ENCODE results near the gene GMEB1.

The GMEB1 gene

GRCh38 chr1:28751315-28752060 is 82.9 kb downstream of the GMEB1 start:
- no peak for DNase-seq

GRCh38 chr1:28755701-28756100 is 87.1 kb downstream of the GMEB1 start:
- no peak for DNase-seq

DNA sequence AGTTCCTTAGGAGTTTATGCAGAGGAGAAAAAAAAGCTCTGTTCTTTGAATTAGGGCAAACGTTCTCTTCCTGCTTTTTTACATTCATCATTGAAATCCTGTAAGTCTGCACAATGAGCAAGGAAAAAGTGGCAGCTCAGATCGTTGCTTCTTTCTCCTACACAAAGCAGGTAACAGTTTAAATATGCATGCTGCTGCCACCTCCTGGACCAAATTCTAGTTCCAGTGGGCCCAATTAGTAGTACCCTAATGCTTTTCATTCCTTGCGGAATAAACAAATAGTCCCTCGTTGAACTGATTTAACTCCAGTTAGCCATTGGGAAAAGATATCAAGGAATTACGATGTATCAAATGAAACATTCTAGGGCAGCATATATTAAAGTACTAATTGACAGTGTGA is 88.3 kb downstream of the GMEB1 start:
- no peak for DNase-seq

DNA sequence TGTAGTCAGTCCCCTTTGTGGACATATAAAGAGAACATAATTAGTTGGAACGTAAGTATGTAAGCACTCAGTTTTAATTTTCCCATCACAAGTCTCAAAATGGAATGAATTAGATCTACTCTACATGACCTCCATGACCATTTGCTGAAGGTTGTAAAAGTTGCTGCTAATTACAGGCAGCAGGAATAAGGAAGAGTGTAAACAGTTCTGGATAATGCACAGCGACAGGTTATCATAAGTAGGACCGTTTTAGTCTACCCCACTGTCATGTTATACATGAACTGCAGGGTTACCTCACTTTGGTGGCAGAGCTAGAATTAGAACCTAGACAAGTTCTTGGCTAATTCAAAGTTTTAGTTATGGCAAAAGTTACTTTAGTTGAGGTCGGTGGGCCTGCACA is 89.8 kb downstream of the GMEB1 start:
- no peak for DNase-seq

DNA sequence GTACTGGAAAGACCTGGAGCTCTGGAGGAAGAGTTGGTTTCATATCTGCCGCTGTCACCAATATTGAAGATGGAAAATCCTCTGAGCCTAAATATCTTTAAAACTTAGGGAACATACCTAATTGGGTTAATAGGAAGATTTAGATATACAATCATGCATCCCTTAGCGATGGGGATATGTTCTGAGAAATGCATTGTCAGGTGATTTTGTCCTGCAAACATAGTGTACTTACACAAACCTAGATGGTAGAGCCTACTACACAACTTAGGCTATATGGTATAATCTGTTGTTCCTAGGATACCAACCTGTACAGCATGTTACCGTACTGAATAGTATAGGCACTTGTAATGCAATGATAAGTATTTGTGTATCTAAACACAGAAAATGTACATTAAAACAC is 90.7 kb downstream of the GMEB1 start:
- no peak for DNase-seq

DNA sequence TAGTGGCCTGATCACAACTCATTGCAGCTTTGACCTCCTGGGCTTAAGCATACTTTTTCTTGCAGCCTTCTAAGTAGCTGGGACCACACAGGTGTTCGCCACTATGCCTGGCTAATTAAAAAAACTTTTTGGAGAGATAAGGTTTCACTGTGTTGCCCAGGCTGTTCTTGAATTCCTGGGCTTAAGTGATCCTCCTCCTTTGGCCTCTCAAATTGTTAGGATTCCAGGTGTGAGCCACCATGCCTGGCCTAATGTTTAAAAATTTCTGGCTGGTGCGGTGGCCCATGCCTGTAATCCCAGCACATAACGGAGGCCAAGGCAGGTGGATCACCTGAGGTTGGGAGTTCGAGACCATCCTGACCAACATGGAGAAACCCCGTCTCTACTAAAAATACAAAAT is 92.6 kb downstream of the GMEB1 start:
- DNase-seq: no peak

GRCh38 chr1:28766532-28767183 is 98.1 kb downstream of the GMEB1 start:
- no peak for DNase-seq
